Activated CD4-positive, alpha-beta memory T cell treated with anti-CD3 and anti-CD28 coated beads for 36 hours (primary cell): ENCODE data around the gene MT3. TPM values are rescaled to one million over a fixed set of nuclear protein-coding genes. Genes with fewer than 3 reads are reported as not detected.
"Not testable (repeated sequence)": the region's sequence is repeated elsewhere in the genome, so short reads cannot be mapped to it uniquely, and the experiment has no call there.

Source experiments
- CTCF ChIA-PET: fragments of 350-600 bp; sonication (Branson Sonifier 250); formaldehyde crosslinking; loops from one replicate; lab custom pipeline; 2021; ENCODE audit warnings: antibody characterized with exemption, inconsistent platforms; lab: Charles Lee
- POLR2A ChIA-PET: fragments of 350-600 bp; sonication (Branson Sonifier 250); formaldehyde crosslinking; loops from one replicate; lab custom pipeline; 2021; ENCODE audit warnings: antibody characterized with exemption; lab: Charles Lee
- DNase-seq: peaks from one replicate; pipeline ENCODE4 v3.0.0-alpha.2; 2020
- H3K27ac Mint-ChIP-seq: one replicate; pipeline ENCODE4 v1.8.0; 2021; ENCODE audit warnings: mixed read lengths
- H3K27me3 Mint-ChIP-seq: one replicate; pipeline ENCODE4 v1.8.0; 2021; ENCODE audit warnings: mixed read lengths
- H3K36me3 Mint-ChIP-seq: one replicate; pipeline ENCODE4 v1.8.0; 2021; ENCODE audit warnings: mixed read lengths
- H3K4me1 Mint-ChIP-seq: one replicate; pipeline ENCODE4 v1.8.0; 2021; ENCODE audit warnings: low read depth, mixed read lengths
- H3K4me3 Mint-ChIP-seq: one replicate; pipeline ENCODE4 v1.8.0; 2021; ENCODE audit warnings: mild to moderate bottlenecking, mixed read lengths
- H3K9me3 Mint-ChIP-seq: one replicate; pipeline ENCODE4 v1.8.0; 2021; ENCODE audit warnings: mixed read lengths
- intact Hi-C: fragments of 100-400 bp; cut with micrococcal nuclease; formaldehyde crosslinking; loops from one replicate; pipeline ENCODE4 v1.15.1; 2023
- total RNA-seq, 2 experiments: library from RNA; stranded (reverse); gene quantifications; one replicate each; pipeline ENCODE4 v1.2.3, GENCODE V29; 2021

Gene MT3
- total RNA-seq, 2 experiments from 2014 or later: 3.1 to 3.9 TPM

- H3K27me3 Mint-ChIP-seq: no peaks in the 10 kb centered on the region
- peak overlapping the region; percentile 79 for H3K27ac Mint-ChIP-seq
- DNase-seq: peak; percentile 31
- no peaks in the 10 kb centered on the region for H3K36me3 Mint-ChIP-seq
- peaks cover 75% of the 10 kb centered on the region for H3K4me1 Mint-ChIP-seq
- H3K9me3 Mint-ChIP-seq: no peaks in the 10 kb centered on the region
- intact Hi-C loops: loop anchor here (5.0 kb wide), 2 partner anchors 159 to 414 kb away; partner anchors contain the start of genes NUDT21 and OGFOD1
- no peak overlapping the region for H3K4me3 Mint-ChIP-seq
- ChIA-PET CTCF (interaction anchor here (1.2 to 4.0 kb wide), 3 partner anchors 10 to 35 kb away, joined by 3 to 14 read pairs (median 3); no protein-coding TSS in a partner anchor), POLR2A (interaction anchor here (0.6 to 1.3 kb wide), 2 partner anchors 14 to 23 kb away, joined by 4 to 6 read pairs; partner anchors contain the start of gene MT1E)
Observed at GRCh38 chr16:56611281-56611833, 22.0 kb downstream of the MT3 start.

- intact Hi-C loops: loop anchor here (5.0 kb wide), 2 partner anchors 161 to 416 kb away; partner anchors contain the start of genes NUDT21 and OGFOD1
- CTCF ChIA-PET: no interaction called here
- Mint-ChIP-seq H3K36me3 (no peaks in the 10 kb centered on the region), H3K27me3 (peaks cover 18% of the 10 kb centered on the region), H3K27ac (no peak overlapping the region), H3K9me3 (no peaks in the 10 kb centered on the region), H3K4me1 (peaks cover 65% of the 10 kb centered on the region), H3K4me3 (no peak overlapping the region)
- POLR2A ChIA-PET: no interaction called here
- no peak for DNase-seq
Observed at GRCh38 chr16:56613706-56614105, 24.4 kb downstream of the MT3 start.

- no peaks in the 10 kb centered on the region for H3K36me3 Mint-ChIP-seq
- H3K4me3 Mint-ChIP-seq: no peak overlapping the region
- peaks cover 21% of the 10 kb centered on the region for H3K27me3 Mint-ChIP-seq
- peak; percentile 66 for DNase-seq
- peak overlapping the region; percentile 34 for H3K27ac Mint-ChIP-seq
- ChIA-PET POLR2A (interaction anchor here (0.8 to 1.5 kb wide), 2 partner anchors 9 to 11 kb away, joined by 4 read pairs; partner anchors contain the start of gene MT1E), CTCF (interaction anchor here (0.6 to 1.1 kb wide), 2 partner anchors 8 to 29 kb away, joined by 3 read pairs; no protein-coding TSS in a partner anchor)
- intact Hi-C loops: loop anchor here (5.0 kb wide), 2 partner anchors 162 to 417 kb away; partner anchors contain the start of genes NUDT21 and OGFOD1
- H3K9me3 Mint-ChIP-seq: no peaks in the 10 kb centered on the region
- peaks cover 58% of the 10 kb centered on the region for H3K4me1 Mint-ChIP-seq
Observed at GRCh38 chr16:56614549-56614991, 25.2 kb downstream of the MT3 start.

GRCh38 chr16:56615353-56615752 is 26.0 kb downstream of the MT3 start:
- CTCF ChIA-PET: interaction anchor here (0.6 to 1.1 kb wide), 3 partner anchors 8 to 28 kb away, joined by 3 read pairs; no protein-coding TSS in a partner anchor
- Mint-ChIP-seq H3K27ac (no peak overlapping the region), H3K4me3 (no peak overlapping the region), H3K9me3 (no peaks in the 10 kb centered on the region), H3K27me3 (peaks cover 22% of the 10 kb centered on the region), H3K4me1 (peaks cover 53% of the 10 kb centered on the region), H3K36me3 (no peaks in the 10 kb centered on the region)
- intact Hi-C loops: no loop called here
- POLR2A ChIA-PET: interaction anchor here (0.8 to 1.5 kb wide), 2 partner anchors 8 to 10 kb away, joined by 4 read pairs; partner anchors contain the start of gene MT1E
- no peak for DNase-seq

- Mint-ChIP-seq H3K27ac (no peak overlapping the region), H3K36me3 (no peaks in the 10 kb centered on the region), H3K27me3 (peaks cover 22% of the 10 kb centered on the region), H3K9me3 (no peaks in the 10 kb centered on the region), H3K4me3 (peak overlapping the region; percentile 37), H3K4me1 (peaks cover 39% of the 10 kb centered on the region)
- ChIA-PET POLR2A (no interaction called here), CTCF (no interaction called here)
- no peak for DNase-seq
- intact Hi-C loops: no loop called here
Observed at GRCh38 chr16:56616608-56617211, 27.4 kb downstream of the MT3 start.

GRCh38 chr16:56617212-56618085 is 28.1 kb downstream of the MT3 start:
- H3K27ac Mint-ChIP-seq: no peak overlapping the region
- H3K36me3 Mint-ChIP-seq: no peaks in the 10 kb centered on the region
- no peaks in the 10 kb centered on the region for H3K9me3 Mint-ChIP-seq
- ChIA-PET POLR2A (no interaction called here), CTCF (interaction anchor here (1.1 kb wide), 2 partner anchors 9 to 26 kb away, joined by 3 to 4 read pairs; no protein-coding TSS in a partner anchor)
- peaks cover 22% of the 10 kb centered on the region for H3K27me3 Mint-ChIP-seq
- H3K4me3 Mint-ChIP-seq: peak overlapping the region; percentile 37
- peaks cover 35% of the 10 kb centered on the region for H3K4me1 Mint-ChIP-seq
- peak; percentile 71 for DNase-seq
- intact Hi-C loops: no loop called here

DNA sequence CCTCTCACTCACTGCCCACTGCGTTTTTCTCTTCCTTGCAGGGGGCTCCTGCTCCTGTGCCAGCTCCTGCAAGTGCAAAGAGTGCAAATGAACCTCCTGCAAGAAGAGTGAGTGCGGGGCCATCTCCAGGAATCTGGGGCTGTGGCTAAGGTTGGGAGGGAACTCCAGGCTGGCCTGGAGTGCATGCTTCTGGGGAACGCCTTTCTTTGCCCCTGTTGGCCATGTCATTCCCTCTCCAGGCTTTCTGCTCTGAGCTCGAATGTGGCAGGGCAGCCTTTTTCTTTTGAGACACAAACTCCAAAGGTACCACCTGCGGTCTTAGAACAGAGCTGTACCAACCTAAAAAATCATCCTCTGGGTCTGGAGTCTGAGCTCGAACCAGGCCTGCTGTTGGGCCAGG is 28.8 kb downstream of the MT3 start:
- DNase-seq: no peak
- H3K9me3 Mint-ChIP-seq: no peaks in the 10 kb centered on the region
- peaks cover 22% of the 10 kb centered on the region for H3K27me3 Mint-ChIP-seq
- ChIA-PET POLR2A (no interaction called here), CTCF (interaction anchor here (1.1 kb wide), 2 partner anchors 8 to 25 kb away, joined by 3 to 4 read pairs; no protein-coding TSS in a partner anchor)
- no peaks in the 10 kb centered on the region for H3K36me3 Mint-ChIP-seq
- H3K27ac Mint-ChIP-seq: no peak overlapping the region
- intact Hi-C loops: no loop called here
- no peak overlapping the region for H3K4me3 Mint-ChIP-seq
- H3K4me1 Mint-ChIP-seq: peaks cover 31% of the 10 kb centered on the region

GRCh38 chr16:56620339-56620897 is 31.1 kb downstream of the MT3 start:
- CTCF ChIA-PET: no interaction called here
- H3K4me1 Mint-ChIP-seq: peaks cover 13% of the 10 kb centered on the region
- DNase-seq: no peak
- intact Hi-C loops: no loop called here
- POLR2A ChIA-PET: no interaction called here
- H3K27me3 Mint-ChIP-seq: peaks cover 31% of the 10 kb centered on the region
- H3K4me3 Mint-ChIP-seq: no peak overlapping the region
- no peaks in the 10 kb centered on the region for H3K9me3 Mint-ChIP-seq
- H3K27ac Mint-ChIP-seq: no peak overlapping the region
- no peaks in the 10 kb centered on the region for H3K36me3 Mint-ChIP-seq

DNA sequence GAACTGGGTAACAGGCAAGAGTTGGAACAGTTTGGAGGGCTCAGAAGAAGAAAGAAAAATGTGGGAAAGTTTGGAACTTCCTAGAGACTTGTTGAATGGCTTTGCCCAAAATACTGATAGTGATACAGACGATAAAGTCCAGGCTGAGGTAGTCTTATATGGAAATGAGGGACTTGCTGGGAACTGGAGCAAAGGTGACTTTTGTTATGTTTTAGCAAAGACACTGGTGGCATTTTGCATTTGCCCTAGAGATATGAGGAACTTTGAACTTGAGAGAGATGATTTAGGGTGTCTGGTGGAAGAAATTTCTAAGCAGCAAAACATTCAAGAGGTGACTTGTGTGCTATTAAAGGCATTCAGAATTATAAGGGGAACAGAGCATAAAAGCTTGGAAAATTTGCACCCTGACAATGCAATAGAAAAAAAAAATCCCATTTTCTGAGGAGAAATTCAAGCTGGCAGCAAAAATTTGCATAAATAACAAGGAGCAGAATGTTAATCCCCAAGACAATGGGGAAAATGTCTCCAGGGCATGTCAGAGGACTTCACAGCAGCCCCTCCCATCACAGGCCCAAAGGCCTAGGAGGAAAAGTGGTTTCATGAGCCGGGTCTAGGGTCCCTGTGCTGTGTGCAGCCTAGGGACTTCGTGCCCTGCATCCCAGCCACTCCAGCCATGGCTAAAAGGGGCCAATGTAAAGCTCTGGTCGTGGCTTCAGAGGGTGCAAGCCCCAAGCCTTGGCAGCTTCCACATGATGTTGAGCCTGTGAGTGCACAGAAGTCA is 32.5 kb downstream of the MT3 start:
- Mint-ChIP-seq H3K27me3 (peaks cover 33% of the 10 kb centered on the region), H3K4me1 (peaks cover 17% of the 10 kb centered on the region)
- CTCF ChIA-PET: interaction anchor here (1.0 kb wide), 1 partner anchor 21 kb away, joined by 3 read pairs; no protein-coding TSS in a partner anchor
- POLR2A ChIA-PET, DNase-seq, H3K27ac Mint-ChIP-seq, intact Hi-C loops, H3K9me3 Mint-ChIP-seq, H3K36me3 Mint-ChIP-seq, H3K4me3 Mint-ChIP-seq: not testable (repeated sequence)

GRCh38 chr16:56623184-56623583 is 33.9 kb downstream of the MT3 start:
- Mint-ChIP-seq H3K27me3 (peaks cover 23% of the 10 kb centered on the region), H3K4me1 (peaks cover 12% of the 10 kb centered on the region)
- ChIA-PET CTCF (interaction anchor here (1.0 to 1.6 kb wide), 2 partner anchors 20 to 23 kb away, joined by 3 to 4 read pairs; no protein-coding TSS in a partner anchor), POLR2A (interaction anchor here (1.1 kb wide), 1 partner anchor 8 kb away, joined by 4 read pairs; no protein-coding TSS in a partner anchor)
- H3K36me3 Mint-ChIP-seq, intact Hi-C loops, DNase-seq, H3K27ac Mint-ChIP-seq, H3K9me3 Mint-ChIP-seq, H3K4me3 Mint-ChIP-seq: not testable (repeated sequence)
